Peyer's patch (tissue), 4 donors: ENCODE measurements around the gene EXOC1L.

Experiments
- CTCF ChIP-seq, 6 experiments: fragments of 450-650 bp in 4 of 6; fragments of 200-600 bp in 2 of 6; sonication (generic) in 1 of 6; IDR thresholded peaks; one replicate each; pipeline ENCODE4 v1.5.1; 2017 to 2019; ENCODE audit warnings: antibody characterized with exemption in 6 of 6, mild to moderate bottlenecking in 3 of 6, moderate library complexity in 1 of 6
- POLR2A ChIP-seq, 2 donors: fragments of 450-650 bp; IDR thresholded peaks; one replicate each; pipeline ENCODE4 v1.5.1; 2017; ENCODE audit warnings: antibody characterized with exemption in 2 of 2, mild to moderate bottlenecking in 2 of 2, moderate library complexity in 2 of 2

- TF ChIP-seq CTCF (IDR thresholded peaks at IDR 0.05) (no peak), POLR2A (IDR thresholded peaks at IDR 0.05) (no peak)
Measured at GRCh38 chr4:55770662-55771061, 48.9 kb upstream of the EXOC1L start.
